HFFc6 (cell line): ENCODE data around the gene CENPVL1. TPM values are rescaled to one million over a fixed set of nuclear protein-coding genes. Genes with fewer than 3 reads are reported as not detected.
"Not testable (repeated sequence)": the region's sequence is repeated elsewhere in the genome, so short reads cannot be mapped to it uniquely, and the experiment has no call there.

Experiments used
- DNase-seq: peaks from one replicate; pipeline ENCODE4 v3.0.0-alpha.2; 2018
- H3K27ac Mint-ChIP-seq: 2 replicates; pipeline ENCODE4 v1.8.0; 2020; ENCODE audit warnings: mild to moderate bottlenecking, mixed read lengths
- H3K27me3 Mint-ChIP-seq: 2 replicates; pipeline ENCODE4 v1.8.0; 2021; ENCODE audit warnings: mild to moderate bottlenecking, moderate library complexity, mixed read lengths; ENCODE audit not compliant: insufficient read depth
- H3K36me3 Mint-ChIP-seq: 2 replicates; pipeline ENCODE4 v1.8.0; 2021; ENCODE audit warnings: low read depth, mixed read lengths
- H3K4me1 Mint-ChIP-seq: 2 replicates; pipeline ENCODE4 v1.8.0; 2020; ENCODE audit warnings: low read depth, mixed read lengths
- H3K4me3 Mint-ChIP-seq: 2 replicates; pipeline ENCODE4 v1.8.0; 2020; ENCODE audit warnings: mild to moderate bottlenecking, moderate library complexity, mixed read lengths
- H3K9me3 Mint-ChIP-seq: 2 replicates; pipeline ENCODE4 v1.8.0; 2020; ENCODE audit warnings: mild to moderate bottlenecking, mixed read lengths
- long read RNA-seq: library from polyadenylated mRNA; unstranded; transcript quantifications from one replicate; pipeline ENCODE4 v2.0.0, GENCODE V29; 2019
- total RNA-seq, 6 experiments: library from RNA; stranded (reverse); fragmentation: NEBNext Ultra II Directional; extraction: Animal tissue kit (Norgen Biotek cat#: 25700); gene quantifications; 2 replicates in 1 of 6; 3 replicates in 5 of 6; pipeline ENCODE4 v1.2.3, GENCODE V29; 2021
- TF ChIP-seq, protein P1 (sequence below): fragments of 200-600 bp; sonication (generic); IDR thresholded peaks from 2 replicates; pipeline ENCODE4 v1.5.0; 2021; ENCODE audit warnings: antibody characterized with exemption, mild to moderate bottlenecking

CENPVL1 gene
- total RNA-seq, result not detected
- long read RNA-seq, result 0 reads

DNA sequence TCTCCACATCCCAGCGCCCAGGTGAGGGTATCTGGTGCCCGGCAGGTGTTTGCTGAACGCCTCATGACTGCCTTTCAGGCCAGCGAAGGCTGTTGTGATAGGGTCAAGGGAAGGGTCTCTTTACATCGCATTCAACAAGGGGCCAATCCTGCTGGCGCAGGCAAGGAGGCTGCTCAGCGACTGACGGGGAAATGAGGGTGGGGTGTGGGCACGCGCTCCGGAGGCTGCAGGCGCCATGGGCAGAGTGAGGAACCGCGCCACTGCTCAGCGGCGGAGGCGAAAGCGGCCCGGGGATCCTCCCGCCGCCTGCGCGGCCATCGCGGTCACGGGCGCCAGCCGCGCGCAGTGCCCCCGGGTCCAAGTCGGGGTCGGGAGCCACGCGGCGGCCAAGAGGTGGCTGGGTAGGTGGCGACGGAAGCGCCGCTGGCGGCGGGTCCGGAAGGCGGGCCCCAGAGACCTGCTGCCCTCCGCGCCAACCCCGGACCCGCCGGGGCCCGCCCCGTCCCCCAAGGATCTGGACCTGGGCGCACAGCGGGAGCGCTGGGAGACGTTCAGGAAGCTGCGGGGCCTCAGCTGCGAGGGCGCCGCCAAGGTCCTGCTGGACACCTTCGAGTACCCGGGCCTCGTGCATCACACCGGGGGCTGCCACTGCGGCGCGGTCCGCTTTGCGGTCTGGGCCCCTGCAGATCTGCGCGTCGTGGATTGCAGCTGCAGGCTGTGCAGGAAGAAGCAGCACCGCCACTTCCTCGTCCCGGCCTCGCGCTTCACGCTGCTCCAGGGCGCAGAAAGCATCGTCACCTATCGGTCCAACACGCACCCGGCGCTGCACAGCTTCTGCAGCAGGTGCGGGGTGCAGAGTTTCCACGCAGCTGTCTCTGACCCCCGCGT lies at the start of gene CENPVL1:
Gene CENPVL1 (plus strand): TSS at position 236 of the 888 bp plus-strand sequence. CDS start 0 bp downstream, at position 236.
- not testable (repeated sequence) for H3K36me3 Mint-ChIP-seq, H3K4me3 Mint-ChIP-seq, H3K27me3 Mint-ChIP-seq, H3K27ac Mint-ChIP-seq, H3K4me1 Mint-ChIP-seq, H3K9me3 Mint-ChIP-seq, DNase-seq

DNA sequence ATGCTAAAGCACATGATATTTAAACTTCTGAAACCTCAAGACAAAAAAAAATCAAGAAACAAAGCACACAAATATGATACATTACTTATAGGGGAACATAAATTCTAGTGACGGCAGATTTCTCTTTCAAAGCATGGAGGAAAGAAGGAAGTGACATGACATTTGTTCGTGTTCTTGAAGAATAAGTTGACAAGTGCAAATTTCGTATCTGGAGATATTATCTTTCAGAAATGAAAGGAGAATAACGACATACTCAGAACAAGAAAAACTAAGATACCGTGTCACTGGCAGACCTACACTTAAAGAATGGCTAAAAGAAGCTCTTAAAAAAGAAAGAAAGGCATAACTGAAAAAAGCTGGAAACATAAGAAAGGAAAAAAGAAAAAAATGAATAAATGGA lies 44.3 kb upstream of the CENPVL1 start:
- Mint-ChIP-seq H3K36me3 (no peaks in the 10 kb centered on the region), H3K27ac (no peak overlapping the region), H3K4me1 (no peaks in the 10 kb centered on the region), H3K4me3 (no peak overlapping the region), H3K9me3 (no peaks in the 10 kb centered on the region), H3K27me3 (no peaks in the 10 kb centered on the region)
- DNase-seq, result no peak
- TF ChIP-seq, protein P1, sequence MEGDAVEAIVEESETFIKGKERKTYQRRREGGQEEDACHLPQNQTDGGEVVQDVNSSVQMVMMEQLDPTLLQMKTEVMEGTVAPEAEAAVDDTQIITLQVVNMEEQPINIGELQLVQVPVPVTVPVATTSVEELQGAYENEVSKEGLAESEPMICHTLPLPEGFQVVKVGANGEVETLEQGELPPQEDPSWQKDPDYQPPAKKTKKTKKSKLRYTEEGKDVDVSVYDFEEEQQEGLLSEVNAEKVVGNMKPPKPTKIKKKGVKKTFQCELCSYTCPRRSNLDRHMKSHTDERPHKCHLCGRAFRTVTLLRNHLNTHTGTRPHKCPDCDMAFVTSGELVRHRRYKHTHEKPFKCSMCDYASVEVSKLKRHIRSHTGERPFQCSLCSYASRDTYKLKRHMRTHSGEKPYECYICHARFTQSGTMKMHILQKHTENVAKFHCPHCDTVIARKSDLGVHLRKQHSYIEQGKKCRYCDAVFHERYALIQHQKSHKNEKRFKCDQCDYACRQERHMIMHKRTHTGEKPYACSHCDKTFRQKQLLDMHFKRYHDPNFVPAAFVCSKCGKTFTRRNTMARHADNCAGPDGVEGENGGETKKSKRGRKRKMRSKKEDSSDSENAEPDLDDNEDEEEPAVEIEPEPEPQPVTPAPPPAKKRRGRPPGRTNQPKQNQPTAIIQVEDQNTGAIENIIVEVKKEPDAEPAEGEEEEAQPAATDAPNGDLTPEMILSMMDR, result no peak

DNA sequence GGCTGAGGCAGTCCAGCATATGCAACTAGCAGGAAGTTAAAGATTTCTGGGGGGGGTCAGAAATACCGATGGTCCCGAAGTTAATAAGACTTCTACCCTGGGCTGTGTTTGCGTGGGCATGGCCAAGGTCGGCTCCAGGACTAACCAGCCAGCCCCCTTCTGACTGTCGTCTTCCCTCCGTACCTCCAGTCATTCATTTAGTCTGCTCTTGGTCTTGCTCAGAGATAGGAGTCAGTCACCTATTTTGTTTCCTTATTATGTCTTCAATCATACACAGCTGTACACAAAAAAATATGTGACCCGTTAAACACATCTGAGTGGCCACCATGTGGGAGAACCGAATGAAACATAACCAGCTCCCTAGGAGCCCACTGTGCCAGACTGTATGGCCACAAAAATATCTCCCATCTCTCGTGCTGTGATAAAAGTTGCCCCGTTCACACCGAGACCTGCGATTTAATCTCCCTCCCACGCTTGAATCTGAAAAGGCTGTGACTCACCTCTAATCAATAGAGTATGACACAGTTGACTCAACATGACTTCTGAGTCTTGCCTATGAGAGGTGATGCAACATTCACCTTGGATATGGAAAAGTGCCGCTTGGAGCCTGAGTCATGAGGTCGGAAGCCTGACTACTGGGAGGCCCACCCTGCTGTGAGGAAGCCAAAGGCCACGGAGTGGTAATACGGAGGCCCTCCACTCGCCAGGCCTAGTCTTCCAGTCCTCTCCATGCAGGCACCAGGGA lies 30.5 kb upstream of the CENPVL1 start:
- H3K36me3 Mint-ChIP-seq, H3K9me3 Mint-ChIP-seq, H3K27ac Mint-ChIP-seq, H3K4me1 Mint-ChIP-seq, H3K27me3 Mint-ChIP-seq, DNase-seq, H3K4me3 Mint-ChIP-seq: not testable (repeated sequence)

DNA sequence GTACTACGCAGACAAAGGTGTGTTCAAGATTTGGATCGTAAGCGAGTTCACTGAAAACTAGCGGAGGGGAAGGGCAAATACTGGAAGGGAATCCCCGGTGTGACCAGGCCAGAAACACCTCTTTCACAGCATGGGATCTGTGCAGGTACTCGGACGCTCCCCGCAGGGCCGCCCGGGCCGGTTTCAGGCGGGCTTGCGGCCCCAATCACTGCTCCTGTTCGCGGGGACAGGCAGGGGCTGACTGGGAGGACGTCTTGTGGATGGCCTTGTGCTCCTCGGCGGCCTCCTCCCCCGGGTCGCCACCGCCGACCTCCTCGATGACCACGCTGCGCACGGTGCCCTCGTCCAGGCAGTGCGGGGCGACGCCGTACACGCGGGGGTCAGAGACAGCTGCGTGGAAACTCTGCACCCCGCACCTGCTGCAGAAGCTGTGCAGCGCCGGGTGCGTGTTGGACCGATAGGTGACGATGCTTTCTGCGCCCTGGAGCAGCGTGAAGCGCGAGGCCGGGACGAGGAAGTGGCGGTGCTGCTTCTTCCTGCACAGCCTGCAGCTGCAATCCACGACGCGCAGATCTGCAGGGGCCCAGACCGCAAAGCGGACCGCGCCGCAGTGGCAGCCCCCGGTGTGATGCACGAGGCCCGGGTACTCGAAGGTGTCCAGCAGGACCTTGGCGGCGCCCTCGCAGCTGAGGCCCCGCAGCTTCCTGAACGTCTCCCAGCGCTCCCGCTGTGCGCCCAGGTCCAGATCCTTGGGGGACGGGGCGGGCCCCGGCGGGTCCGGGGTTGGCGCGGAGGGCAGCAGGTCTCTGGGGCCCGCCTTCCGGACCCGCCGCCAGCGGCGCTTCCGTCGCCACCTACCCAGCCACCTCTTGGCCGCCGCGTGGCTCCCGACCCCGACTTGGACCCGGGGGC lies 28.2 kb upstream of the CENPVL1 start:
- H3K4me3 Mint-ChIP-seq, H3K27me3 Mint-ChIP-seq, DNase-seq: not testable (repeated sequence)

DNA sequence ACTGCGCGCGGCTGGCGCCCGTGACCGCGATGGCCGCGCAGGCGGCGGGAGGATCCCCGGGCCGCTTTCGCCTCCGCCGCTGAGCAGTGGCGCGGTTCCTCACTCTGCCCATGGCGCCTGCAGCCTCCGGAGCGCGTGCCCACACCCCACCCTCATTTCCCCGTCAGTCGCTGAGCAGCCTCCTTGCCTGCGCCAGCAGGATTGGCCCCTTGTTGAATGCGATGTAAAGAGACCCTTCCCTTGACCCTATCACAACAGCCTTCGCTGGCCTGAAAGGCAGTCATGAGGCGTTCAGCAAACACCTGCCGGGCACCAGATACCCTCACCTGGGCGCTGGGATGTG lies 27.6 kb upstream of the CENPVL1 start, which contains the start of gene CENPVL2:
Gene CENPVL2 (minus strand): TSS at position 112 of the 343 bp plus-strand sequence. CDS start 0 bp downstream, at position 112.
- H3K4me1 Mint-ChIP-seq, H3K4me3 Mint-ChIP-seq, H3K9me3 Mint-ChIP-seq, H3K36me3 Mint-ChIP-seq, H3K27ac Mint-ChIP-seq, DNase-seq, H3K27me3 Mint-ChIP-seq: not testable (repeated sequence)

More for the DNA sequence above, 28.2 kb upstream of the CENPVL1 start:
- H3K4me1 Mint-ChIP-seq, H3K36me3 Mint-ChIP-seq, H3K9me3 Mint-ChIP-seq, H3K27ac Mint-ChIP-seq: not testable (repeated sequence)

DNA sequence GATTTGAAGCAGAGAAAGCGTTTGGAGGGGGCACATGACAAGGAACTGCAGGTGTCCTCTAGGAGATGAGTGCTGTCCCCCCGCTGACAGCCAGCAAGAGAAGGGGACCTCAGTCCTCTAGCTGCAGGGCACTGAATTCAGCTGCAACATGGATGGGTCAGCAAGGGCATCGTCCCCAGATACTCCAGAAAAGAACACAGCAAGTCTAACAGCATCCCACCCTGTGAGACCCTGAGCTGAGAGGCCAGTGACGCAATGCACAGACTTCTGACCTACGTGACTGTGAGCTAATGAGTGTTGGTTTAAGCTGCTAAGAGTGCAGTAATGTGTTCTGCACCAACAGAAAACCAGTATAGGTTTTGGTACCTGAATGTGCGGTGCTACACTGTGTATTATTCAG lies 16.1 kb upstream of the CENPVL1 start:
- TF ChIP-seq, protein P1, result no peak
- Mint-ChIP-seq H3K27ac (no peak overlapping the region), H3K36me3 (no peaks in the 10 kb centered on the region), H3K4me1 (no peaks in the 10 kb centered on the region), H3K9me3 (no peaks in the 10 kb centered on the region), H3K27me3 (peaks cover 3% of the 10 kb centered on the region; the same call in 1 of the 2 replicates), H3K4me3 (no peak overlapping the region)
- DNase-seq, result no peak

DNA sequence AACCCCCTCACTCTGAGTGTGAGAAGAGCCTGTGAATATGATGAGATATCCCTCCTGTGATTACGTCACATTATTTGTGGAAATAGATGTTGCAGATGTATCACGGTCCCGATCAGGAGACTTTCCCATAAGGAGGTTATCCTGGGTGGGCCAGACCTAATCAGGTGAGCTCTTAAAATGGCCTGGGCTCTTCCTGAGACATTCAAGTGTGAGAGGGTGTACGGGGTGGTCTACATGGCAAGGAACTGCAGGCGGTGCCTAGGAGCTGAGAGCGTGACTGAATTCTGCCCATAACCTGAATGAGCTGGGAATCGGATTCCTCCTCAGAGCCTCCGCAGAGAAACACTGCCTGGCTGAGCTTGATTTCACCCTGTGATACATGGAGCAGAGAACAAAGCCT lies 12.9 kb upstream of the CENPVL1 start:
- no peak overlapping the region for H3K27ac Mint-ChIP-seq
- no peaks in the 10 kb centered on the region for H3K4me1 Mint-ChIP-seq
- TF ChIP-seq, protein P1, result no peak
- H3K9me3 Mint-ChIP-seq, result no peaks in the 10 kb centered on the region
- no peak for DNase-seq
- H3K27me3 Mint-ChIP-seq, result peaks cover 3% of the 10 kb centered on the region; the same call in 1 of the 2 replicates
- H3K36me3 Mint-ChIP-seq, result no peaks in the 10 kb centered on the region
- no peak overlapping the region for H3K4me3 Mint-ChIP-seq

DNA sequence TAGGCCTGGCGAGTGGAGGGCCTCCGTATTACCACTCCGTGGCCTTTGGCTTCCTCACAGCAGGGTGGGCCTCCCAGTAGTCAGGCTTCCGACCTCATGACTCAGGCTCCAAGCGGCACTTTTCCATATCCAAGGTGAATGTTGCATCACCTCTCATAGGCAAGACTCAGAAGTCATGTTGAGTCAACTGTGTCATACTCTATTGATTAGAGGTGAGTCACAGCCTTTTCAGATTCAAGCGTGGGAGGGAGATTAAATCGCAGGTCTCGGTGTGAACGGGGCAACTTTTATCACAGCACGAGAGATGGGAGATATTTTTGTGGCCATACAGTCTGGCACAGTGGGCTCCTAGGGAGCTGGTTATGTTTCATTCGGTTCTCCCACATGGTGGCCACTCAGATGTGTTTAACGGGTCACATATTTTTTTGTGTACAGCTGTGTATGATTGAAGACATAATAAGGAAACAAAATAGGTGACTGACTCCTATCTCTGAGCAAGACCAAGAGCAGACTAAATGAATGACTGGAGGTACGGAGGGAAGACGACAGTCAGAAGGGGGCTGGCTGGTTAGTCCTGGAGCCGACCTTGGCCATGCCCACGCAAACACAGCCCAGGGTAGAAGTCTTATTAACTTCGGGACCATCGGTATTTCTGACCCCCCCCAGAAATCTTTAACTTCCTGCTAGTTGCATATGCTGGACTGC lies 2.8 kb downstream of the CENPVL1 start:
- DNase-seq, H3K27me3 Mint-ChIP-seq, H3K9me3 Mint-ChIP-seq, H3K4me1 Mint-ChIP-seq, H3K27ac Mint-ChIP-seq, H3K4me3 Mint-ChIP-seq, H3K36me3 Mint-ChIP-seq: not testable (repeated sequence)
